ENCODE results near the gene RASSF5. TPM values are rescaled to one million over a fixed set of nuclear protein-coding genes. Genes with fewer than 3 reads are reported as not detected.

Gene RASSF5
- total and polyA plus RNA-seq, 4 donors = 4.8 to 10.0 (median 5.5) TPM

DNA sequence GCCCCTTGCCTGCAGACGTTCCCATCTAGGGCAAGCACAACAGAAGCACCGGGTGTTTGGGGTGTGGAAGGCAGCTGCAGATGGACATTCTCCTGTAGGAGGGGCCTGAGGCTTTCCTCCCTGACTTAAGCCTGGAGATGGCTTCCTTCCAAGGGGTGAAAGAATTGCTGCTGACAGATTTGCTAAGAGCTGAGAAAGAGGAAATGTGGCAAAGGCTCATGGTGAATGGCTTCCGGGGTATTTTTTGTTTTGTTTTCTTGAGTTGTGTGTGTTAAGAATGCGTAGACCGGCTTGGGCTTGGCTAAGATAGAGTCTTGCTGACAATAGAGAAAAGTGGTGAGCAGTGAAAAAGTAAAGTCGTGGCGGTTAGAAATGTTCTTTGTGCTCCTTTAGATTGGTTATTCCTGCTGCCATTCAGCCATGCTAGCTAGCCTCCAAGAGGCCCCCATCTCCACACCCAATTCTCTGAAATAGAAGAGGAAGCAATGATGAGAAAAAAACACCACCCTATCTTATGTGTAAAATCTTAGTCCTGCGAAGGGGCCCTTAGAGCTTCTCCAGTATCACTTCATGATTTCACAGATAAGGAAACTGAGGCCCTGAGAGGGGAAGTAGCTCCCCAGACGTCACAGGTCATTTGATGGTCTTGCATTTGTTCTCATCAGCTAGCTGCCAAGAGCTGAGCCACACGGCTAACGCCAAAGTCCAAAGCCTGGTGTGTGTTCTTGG lies 68.0 kb downstream of the RASSF5 start:
- Histone ChIP-seq H3K4me3 (ENCODE audit: low read depth in 1 of 3, low read length in 3 of 3) (no peak overlapping the region), H3K9ac (ENCODE audit: low read depth in 1 of 2, low read length in 2 of 2) (no peak overlapping the region), H3K4me1 (ENCODE audit: control insufficient read depth in 4 of 4, insufficient read depth in 4 of 4, low read length in 3 of 4) (peaks cover 1 to 31% (median 7%) of the 10 kb centered on the region in 4 donors), H3K9me3 (ENCODE audit: control insufficient read depth in 4 of 4, low read length in 3 of 4) (no peaks in the 10 kb centered on the region), H3K27ac (ENCODE audit: low read depth in 1 of 2, low read length in 2 of 2) (peak overlapping the region; percentile 82), H3K36me3 (ENCODE audit: control insufficient read depth in 4 of 4, insufficient read depth in 3 of 4, low read depth in 1 of 4, low read length in 3 of 4) (no peaks in the 10 kb centered on the region), H3K27me3 (ENCODE audit: control insufficient read depth in 4 of 4, insufficient read depth in 4 of 4, low read length in 3 of 4) (no peaks in the 10 kb centered on the region)
- no peak for DNase-seq (ENCODE audit: low spot score)
- TF ChIP-seq, protein P1, sequence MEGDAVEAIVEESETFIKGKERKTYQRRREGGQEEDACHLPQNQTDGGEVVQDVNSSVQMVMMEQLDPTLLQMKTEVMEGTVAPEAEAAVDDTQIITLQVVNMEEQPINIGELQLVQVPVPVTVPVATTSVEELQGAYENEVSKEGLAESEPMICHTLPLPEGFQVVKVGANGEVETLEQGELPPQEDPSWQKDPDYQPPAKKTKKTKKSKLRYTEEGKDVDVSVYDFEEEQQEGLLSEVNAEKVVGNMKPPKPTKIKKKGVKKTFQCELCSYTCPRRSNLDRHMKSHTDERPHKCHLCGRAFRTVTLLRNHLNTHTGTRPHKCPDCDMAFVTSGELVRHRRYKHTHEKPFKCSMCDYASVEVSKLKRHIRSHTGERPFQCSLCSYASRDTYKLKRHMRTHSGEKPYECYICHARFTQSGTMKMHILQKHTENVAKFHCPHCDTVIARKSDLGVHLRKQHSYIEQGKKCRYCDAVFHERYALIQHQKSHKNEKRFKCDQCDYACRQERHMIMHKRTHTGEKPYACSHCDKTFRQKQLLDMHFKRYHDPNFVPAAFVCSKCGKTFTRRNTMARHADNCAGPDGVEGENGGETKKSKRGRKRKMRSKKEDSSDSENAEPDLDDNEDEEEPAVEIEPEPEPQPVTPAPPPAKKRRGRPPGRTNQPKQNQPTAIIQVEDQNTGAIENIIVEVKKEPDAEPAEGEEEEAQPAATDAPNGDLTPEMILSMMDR (IDR thresholded peaks at IDR 0.05; ENCODE audit: low read depth, low read length, missing input control) = no peak
- peak in 1 of 2 donors; percentile 33 for TF ChIP-seq RAD21 (IDR thresholded peaks at IDR 0.05)
- TF ChIP-seq, protein P2, sequence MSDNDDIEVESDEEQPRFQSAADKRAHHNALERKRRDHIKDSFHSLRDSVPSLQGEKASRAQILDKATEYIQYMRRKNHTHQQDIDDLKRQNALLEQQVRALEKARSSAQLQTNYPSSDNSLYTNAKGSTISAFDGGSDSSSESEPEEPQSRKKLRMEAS (IDR thresholded peaks at IDR 0.05) = peak; percentile 13
- TF ChIP-seq FOXA2 (IDR thresholded peaks at IDR 0.05) = no peak
- peak in 1 of 2 donors; percentile 5 for TF ChIP-seq RXRA (IDR thresholded peaks at IDR 0.05)
- no peak for TF ChIP-seq HNF4A (conservative IDR thresholded peaks at IDR 0.05)
- peak; percentile 46 for TF ChIP-seq SP1 (IDR thresholded peaks at IDR 0.05)
- TF ChIP-seq, protein P3, sequence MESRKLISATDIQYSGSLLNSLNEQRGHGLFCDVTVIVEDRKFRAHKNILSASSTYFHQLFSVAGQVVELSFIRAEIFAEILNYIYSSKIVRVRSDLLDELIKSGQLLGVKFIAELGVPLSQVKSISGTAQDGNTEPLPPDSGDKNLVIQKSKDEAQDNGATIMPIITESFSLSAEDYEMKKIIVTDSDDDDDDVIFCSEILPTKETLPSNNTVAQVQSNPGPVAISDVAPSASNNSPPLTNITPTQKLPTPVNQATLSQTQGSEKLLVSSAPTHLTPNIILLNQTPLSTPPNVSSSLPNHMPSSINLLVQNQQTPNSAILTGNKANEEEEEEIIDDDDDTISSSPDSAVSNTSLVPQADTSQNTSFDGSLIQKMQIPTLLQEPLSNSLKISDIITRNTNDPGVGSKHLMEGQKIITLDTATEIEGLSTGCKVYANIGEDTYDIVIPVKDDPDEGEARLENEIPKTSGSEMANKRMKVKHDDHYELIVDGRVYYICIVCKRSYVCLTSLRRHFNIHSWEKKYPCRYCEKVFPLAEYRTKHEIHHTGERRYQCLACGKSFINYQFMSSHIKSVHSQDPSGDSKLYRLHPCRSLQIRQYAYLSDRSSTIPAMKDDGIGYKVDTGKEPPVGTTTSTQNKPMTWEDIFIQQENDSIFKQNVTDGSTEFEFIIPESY (IDR thresholded peaks at IDR 0.05) = no peak
- TF ChIP-seq EGR1 (IDR thresholded peaks at IDR 0.05; ENCODE audit: low read depth in 2 of 2) = no peak
- TF ChIP-seq GABPA (IDR thresholded peaks at IDR 0.05 in 1 of 2, conservative IDR thresholded peaks at IDR 0.05 in 1 of 2) = peak in 1 of 2 donors; percentile 31
- peak; percentile 47 for TF ChIP-seq YY1 (IDR thresholded peaks at IDR 0.05)
- 56% methylated on average over 11 of the region's 11 CpGs for WGBS

DNA sequence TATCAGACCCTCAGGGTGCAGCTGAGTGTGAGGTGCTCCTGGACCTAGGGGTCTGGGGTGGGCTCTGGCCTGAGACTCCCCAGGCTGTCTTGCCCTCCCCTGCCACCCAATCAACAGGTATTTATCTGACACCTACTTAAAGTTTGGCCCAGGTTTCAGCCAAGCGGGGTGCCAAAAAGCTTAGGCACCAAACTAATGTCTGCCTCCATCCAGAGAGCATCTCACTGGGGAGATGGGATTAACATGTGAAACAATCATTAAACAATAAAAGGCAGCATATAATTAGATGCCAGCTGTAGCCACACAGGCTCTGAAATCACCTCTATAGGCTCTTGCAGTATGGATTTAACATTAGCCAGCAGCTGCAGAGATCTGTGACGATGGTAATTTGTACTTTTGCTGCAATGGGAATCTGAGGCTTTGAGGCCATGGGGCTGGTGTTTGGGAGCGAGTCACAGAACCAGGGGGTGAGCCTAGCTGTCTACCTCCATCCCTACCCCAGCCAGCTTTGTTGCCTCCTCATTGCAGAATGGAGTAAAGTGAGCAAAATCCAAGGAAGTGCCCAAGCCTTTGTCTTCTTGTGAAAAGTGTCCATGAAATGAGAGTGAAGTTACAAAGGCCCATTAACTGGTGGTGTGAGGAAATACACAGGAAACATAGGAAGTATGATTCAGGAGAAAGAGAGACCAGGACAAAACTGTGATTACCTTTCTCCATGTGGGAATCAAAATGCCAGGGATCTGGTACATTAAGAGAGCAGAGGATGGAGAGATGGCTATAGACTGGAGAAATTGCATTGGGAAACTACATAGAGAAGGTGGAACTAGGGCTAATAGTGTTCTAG lies 68.8 kb downstream of the RASSF5 start:
- H3K4me1 ChIP-seq (ENCODE audit: control insufficient read depth in 4 of 4, insufficient read depth in 4 of 4, low read length in 3 of 4) = peaks cover 1 to 31% (median 8%) of the 10 kb centered on the region in 4 donors
- no peak for DNase-seq (ENCODE audit: low spot score)
- H3K9ac ChIP-seq (ENCODE audit: low read depth in 1 of 2, low read length in 2 of 2) = no peak overlapping the region
- WGBS = 92% methylated on average over 3 of the region's 3 CpGs
- peak overlapping the region; percentile 82 for H3K27ac ChIP-seq (ENCODE audit: low read depth in 1 of 2, low read length in 2 of 2)
- H3K4me3 ChIP-seq (ENCODE audit: low read depth in 1 of 3, low read length in 3 of 3) = no peak overlapping the region
- no peaks in the 10 kb centered on the region for H3K9me3 ChIP-seq (ENCODE audit: control insufficient read depth in 4 of 4, low read length in 3 of 4)
- H3K27me3 ChIP-seq (ENCODE audit: control insufficient read depth in 4 of 4, insufficient read depth in 4 of 4, low read length in 3 of 4) = no peaks in the 10 kb centered on the region
- TF ChIP-seq FOXA1 (IDR thresholded peaks at IDR 0.05) (no peak), HNF4G (IDR thresholded peaks at IDR 0.05) (no peak), GABPA (IDR thresholded peaks at IDR 0.05 in 1 of 2, conservative IDR thresholded peaks at IDR 0.05 in 1 of 2) (no peak), YY1 (IDR thresholded peaks at IDR 0.05) (no peak), NR2F2 (IDR thresholded peaks at IDR 0.05) (no peak), FOXA2 (IDR thresholded peaks at IDR 0.05) (no peak), RAD21 (IDR thresholded peaks at IDR 0.05) (no peak)
- TF ChIP-seq, protein P2 (IDR thresholded peaks at IDR 0.05) = no peak
- TF ChIP-seq, protein P4, sequence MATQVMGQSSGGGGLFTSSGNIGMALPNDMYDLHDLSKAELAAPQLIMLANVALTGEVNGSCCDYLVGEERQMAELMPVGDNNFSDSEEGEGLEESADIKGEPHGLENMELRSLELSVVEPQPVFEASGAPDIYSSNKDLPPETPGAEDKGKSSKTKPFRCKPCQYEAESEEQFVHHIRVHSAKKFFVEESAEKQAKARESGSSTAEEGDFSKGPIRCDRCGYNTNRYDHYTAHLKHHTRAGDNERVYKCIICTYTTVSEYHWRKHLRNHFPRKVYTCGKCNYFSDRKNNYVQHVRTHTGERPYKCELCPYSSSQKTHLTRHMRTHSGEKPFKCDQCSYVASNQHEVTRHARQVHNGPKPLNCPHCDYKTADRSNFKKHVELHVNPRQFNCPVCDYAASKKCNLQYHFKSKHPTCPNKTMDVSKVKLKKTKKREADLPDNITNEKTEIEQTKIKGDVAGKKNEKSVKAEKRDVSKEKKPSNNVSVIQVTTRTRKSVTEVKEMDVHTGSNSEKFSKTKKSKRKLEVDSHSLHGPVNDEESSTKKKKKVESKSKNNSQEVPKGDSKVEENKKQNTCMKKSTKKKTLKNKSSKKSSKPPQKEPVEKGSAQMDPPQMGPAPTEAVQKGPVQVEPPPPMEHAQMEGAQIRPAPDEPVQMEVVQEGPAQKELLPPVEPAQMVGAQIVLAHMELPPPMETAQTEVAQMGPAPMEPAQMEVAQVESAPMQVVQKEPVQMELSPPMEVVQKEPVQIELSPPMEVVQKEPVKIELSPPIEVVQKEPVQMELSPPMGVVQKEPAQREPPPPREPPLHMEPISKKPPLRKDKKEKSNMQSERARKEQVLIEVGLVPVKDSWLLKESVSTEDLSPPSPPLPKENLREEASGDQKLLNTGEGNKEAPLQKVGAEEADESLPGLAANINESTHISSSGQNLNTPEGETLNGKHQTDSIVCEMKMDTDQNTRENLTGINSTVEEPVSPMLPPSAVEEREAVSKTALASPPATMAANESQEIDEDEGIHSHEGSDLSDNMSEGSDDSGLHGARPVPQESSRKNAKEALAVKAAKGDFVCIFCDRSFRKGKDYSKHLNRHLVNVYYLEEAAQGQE (IDR thresholded peaks at IDR 0.05) = no peak
- H3K36me3 ChIP-seq (ENCODE audit: control insufficient read depth in 4 of 4, insufficient read depth in 3 of 4, low read depth in 1 of 4, low read length in 3 of 4) = no peaks in the 10 kb centered on the region
